Uterus (tissue), 4 donors: ENCODE results near the gene COL9A3. TPM values are rescaled to one million over a fixed set of nuclear protein-coding genes. Genes with fewer than 3 reads are reported as not detected.

ENCODE experiments used
- DNase-seq, 2 donors: peaks; one replicate each; pipeline ENCODE4 v3.0.0-alpha.2; 2019 to 2020
- H3K27ac ChIP-seq, 2 donors: fragments of 200-600 bp; sonication (generic); 1 replicate in 1 of 2; 2 replicates in 1 of 2; pipeline ENCODE4 v1.5.1; 2016 to 2018
- H3K27me3 ChIP-seq, 2 donors: fragments of 200-600 bp; sonication (generic); one replicate each; pipeline ENCODE4 v1.5.1; 2018 to 2019; ENCODE audit warnings: control low read depth in 1 of 2
- H3K36me3 ChIP-seq, 2 donors: fragments of 200-600 bp; sonication (generic); one replicate each; pipeline ENCODE4 v1.5.1; 2019; ENCODE audit warnings: control low read depth in 1 of 2
- H3K4me1 ChIP-seq, 2 donors: fragments of 200-600 bp; sonication (generic); one replicate each; pipeline ENCODE4 v1.5.1; 2018 to 2019; ENCODE audit warnings: control low read depth in 1 of 2
- H3K4me3 ChIP-seq, 2 donors: fragments of 200-600 bp; sonication (generic); 1 replicate in 1 of 2; 2 replicates in 1 of 2; pipeline ENCODE4 v1.5.1; 2018 to 2019; ENCODE audit warnings: mild to moderate bottlenecking in 1 of 2
- H3K9me3 ChIP-seq, 2 donors: fragments of 200-600 bp; sonication (generic); one replicate each; pipeline ENCODE4 v1.5.1; 2019; ENCODE audit warnings: control low read depth in 1 of 2
- POLR2A ChIP-seq, 2 donors: fragments of 450-650 bp; IDR thresholded peaks; one replicate each; pipeline ENCODE4 v1.6.1; 2016; ENCODE audit warnings: antibody characterized with exemption in 2 of 2, mild to moderate bottlenecking in 1 of 2, moderate library complexity in 1 of 2
- intact Hi-C: fragments of 100-400 bp; cut with DNase I; formaldehyde crosslinking; loops from one replicate; pipeline ENCODE4 v1.15.1; 2023; ENCODE audit warnings: low total_unique reads
- total RNA-seq, 4 donors: library from RNA; depleted of rRNA in 3 of 4; stranded (reverse); fragments of >200 nt in 3 of 4; gene quantifications; one replicate each; pipeline versions ENCODE4 v1.1.0 to v1.2.4, GENCODE V29; 2014 to 2023
- TF ChIP-seq, protein P1 (sequence below), 4 experiments: fragments of 200-600 bp in 2 of 4; fragments of 450-650 bp in 2 of 4; sonication (generic) in 2 of 4; IDR thresholded peaks; one replicate each; pipeline ENCODE4 v1.5.1; 2016 to 2019; ENCODE audit warnings: antibody characterized with exemption in 4 of 4, mild to moderate bottlenecking in 2 of 4, moderate library complexity in 1 of 4
- donor health status: DM: yes; HTN: yes; CAD: no.

COL9A3 gene
- total RNA-seq, 4 donors from 2014 or later = 0.59 to 75.4 (median 16.3) TPM

- TF ChIP-seq POLR2A (IDR thresholded peaks at IDR 0.05) = peak; percentile 45 to 67
- TF ChIP-seq, protein P1, sequence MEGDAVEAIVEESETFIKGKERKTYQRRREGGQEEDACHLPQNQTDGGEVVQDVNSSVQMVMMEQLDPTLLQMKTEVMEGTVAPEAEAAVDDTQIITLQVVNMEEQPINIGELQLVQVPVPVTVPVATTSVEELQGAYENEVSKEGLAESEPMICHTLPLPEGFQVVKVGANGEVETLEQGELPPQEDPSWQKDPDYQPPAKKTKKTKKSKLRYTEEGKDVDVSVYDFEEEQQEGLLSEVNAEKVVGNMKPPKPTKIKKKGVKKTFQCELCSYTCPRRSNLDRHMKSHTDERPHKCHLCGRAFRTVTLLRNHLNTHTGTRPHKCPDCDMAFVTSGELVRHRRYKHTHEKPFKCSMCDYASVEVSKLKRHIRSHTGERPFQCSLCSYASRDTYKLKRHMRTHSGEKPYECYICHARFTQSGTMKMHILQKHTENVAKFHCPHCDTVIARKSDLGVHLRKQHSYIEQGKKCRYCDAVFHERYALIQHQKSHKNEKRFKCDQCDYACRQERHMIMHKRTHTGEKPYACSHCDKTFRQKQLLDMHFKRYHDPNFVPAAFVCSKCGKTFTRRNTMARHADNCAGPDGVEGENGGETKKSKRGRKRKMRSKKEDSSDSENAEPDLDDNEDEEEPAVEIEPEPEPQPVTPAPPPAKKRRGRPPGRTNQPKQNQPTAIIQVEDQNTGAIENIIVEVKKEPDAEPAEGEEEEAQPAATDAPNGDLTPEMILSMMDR (IDR thresholded peaks at IDR 0.05) = no peak
- Histone ChIP-seq H3K4me3 (peak within 1 kb of the TSS; percentile 57 to 95), H3K9me3 (no peaks in the 10 kb centered on the region), H3K27me3 (no peaks in the 10 kb centered on the region), H3K36me3 (no peaks in the 10 kb centered on the region), H3K27ac (peak within 1 kb of the TSS; percentile 87 to 94), H3K4me1 (peaks cover 0 to 25% of the 10 kb centered on the region in 2 donors)
- intact Hi-C loops = loop anchor here (10.0 kb wide), 1 partner anchor 400 kb away; the partner anchor contains the start of gene CABLES2
- peak; percentile 69 to 73 for DNase-seq
These were observed 12.2 kb upstream of the COL9A3 start, which contains the start of gene OGFR for GRCh38 chr20:62804627-62805154. OGFR (plus strand) TSS chr20:62804835; CDS start chr20:62804860, 25 bp downstream.

DNA sequence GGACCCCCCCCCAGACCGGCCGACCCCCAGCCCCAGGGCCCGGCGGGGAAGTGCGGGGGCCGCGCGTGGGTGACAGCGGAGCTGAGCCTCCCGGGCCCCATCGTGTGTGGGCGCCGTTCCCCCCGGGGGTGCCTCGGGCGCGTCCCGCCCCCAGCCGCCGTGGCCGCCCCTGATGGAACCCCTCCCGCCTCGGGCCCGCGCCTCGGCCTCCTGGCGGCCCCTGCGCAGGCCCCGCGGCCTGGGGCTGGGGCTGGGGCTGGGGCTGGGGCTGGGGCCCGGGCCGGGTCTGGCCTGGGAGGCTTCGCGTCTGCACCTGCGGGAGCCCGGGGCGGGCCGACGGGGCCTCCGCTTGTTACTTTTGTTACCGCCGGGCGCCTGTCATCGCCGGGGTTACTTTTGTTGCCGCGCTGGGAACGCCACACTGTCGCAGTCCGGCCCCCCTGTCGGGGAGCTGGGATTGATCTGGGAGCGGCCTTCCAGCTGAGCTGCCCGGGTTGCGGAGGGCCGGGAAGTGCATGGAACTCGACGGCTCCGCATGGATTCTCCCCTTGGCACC is 11.6 kb upstream of the COL9A3 start:
- TF ChIP-seq, protein P1 (IDR thresholded peaks at IDR 0.05) = peak in 1 of 4 experiments; percentile 1
- no peak for TF ChIP-seq POLR2A (IDR thresholded peaks at IDR 0.05)
- Histone ChIP-seq H3K4me3 (peak overlapping the region; percentile 57 to 95), H3K27me3 (no peaks in the 10 kb centered on the region), H3K9me3 (no peaks in the 10 kb centered on the region), H3K36me3 (no peaks in the 10 kb centered on the region), H3K4me1 (peaks cover 0 to 25% of the 10 kb centered on the region in 2 donors), H3K27ac (peak overlapping the region; percentile 87 to 94)
- intact Hi-C loops = loop anchor here (10.0 kb wide), 1 partner anchor 400 kb away; the partner anchor contains the start of gene CABLES2
- DNase-seq = no peak

- no peak for TF ChIP-seq POLR2A (IDR thresholded peaks at IDR 0.05)
- TF ChIP-seq, protein P1 (IDR thresholded peaks at IDR 0.05) = no peak
- Histone ChIP-seq H3K9me3 (no peaks in the 10 kb centered on the region), H3K27me3 (no peaks in the 10 kb centered on the region), H3K27ac (peak overlapping the region; percentile 87 to 94), H3K4me1 (peaks cover 0 to 25% of the 10 kb centered on the region in 2 donors), H3K4me3 (peak overlapping the region; percentile 57 to 95), H3K36me3 (no peaks in the 10 kb centered on the region)
- intact Hi-C loops = loop anchor here (10.0 kb wide), 1 partner anchor 401 kb away; the partner anchor contains the start of gene CABLES2
- DNase-seq = no peak
These were observed 11.0 kb upstream of the COL9A3 start for GRCh38 chr20:62805711-62806382.

GRCh38 chr20:62806383-62807050 is 10.3 kb upstream of the COL9A3 start:
- Histone ChIP-seq H3K9me3 (no peaks in the 10 kb centered on the region), H3K36me3 (no peaks in the 10 kb centered on the region), H3K4me3 (peak overlapping the region in 1 of 2 donors; percentile 95), H3K27ac (peak overlapping the region in 1 of 2 donors; percentile 87), H3K27me3 (no peaks in the 10 kb centered on the region), H3K4me1 (peaks cover 0 to 25% of the 10 kb centered on the region in 2 donors)
- intact Hi-C loops = loop anchor here (10.0 kb wide), 1 partner anchor 402 kb away; the partner anchor contains the start of gene CABLES2
- TF ChIP-seq, protein P1 (IDR thresholded peaks at IDR 0.05) = no peak
- TF ChIP-seq POLR2A (IDR thresholded peaks at IDR 0.05) = no peak
- DNase-seq = no peak
